Esophagus muscularis mucosa (tissue), 4 donors: ENCODE measurements around the gene TBC1D22A.

ENCODE experiments used
- EP300 ChIP-seq: sonication (generic); formaldehyde crosslinking; IDR thresholded peaks from one replicate; pipeline ENCODE4 v1.6.1; 2017; ENCODE audit warnings: antibody characterized with exemption
- POLR2A ChIP-seq: fragments of 450-650 bp; IDR thresholded peaks from one replicate; pipeline ENCODE4 v1.6.1; 2017; ENCODE audit warnings: antibody characterized with exemption, moderate library complexity, mild to moderate bottlenecking, low read depth
- POLR2AphosphoS5 ChIP-seq, 2 donors: sonication (generic); formaldehyde crosslinking; IDR thresholded peaks; one replicate each; pipeline ENCODE4 v1.6.1; 2017; ENCODE audit warnings: antibody characterized with exemption in 2 of 2
- TF ChIP-seq, protein P1 (sequence below), 3 experiments: fragments of 200-600 bp in 2 of 3; fragments of 450-650 bp in 1 of 3; sonication (generic) in 2 of 3; IDR thresholded peaks; one replicate each; pipeline ENCODE4 v1.5.1; 2017 to 2019; ENCODE audit warnings: antibody characterized with exemption in 3 of 3, mild to moderate bottlenecking in 2 of 3, moderate library complexity in 1 of 3

- TF ChIP-seq, protein P1, sequence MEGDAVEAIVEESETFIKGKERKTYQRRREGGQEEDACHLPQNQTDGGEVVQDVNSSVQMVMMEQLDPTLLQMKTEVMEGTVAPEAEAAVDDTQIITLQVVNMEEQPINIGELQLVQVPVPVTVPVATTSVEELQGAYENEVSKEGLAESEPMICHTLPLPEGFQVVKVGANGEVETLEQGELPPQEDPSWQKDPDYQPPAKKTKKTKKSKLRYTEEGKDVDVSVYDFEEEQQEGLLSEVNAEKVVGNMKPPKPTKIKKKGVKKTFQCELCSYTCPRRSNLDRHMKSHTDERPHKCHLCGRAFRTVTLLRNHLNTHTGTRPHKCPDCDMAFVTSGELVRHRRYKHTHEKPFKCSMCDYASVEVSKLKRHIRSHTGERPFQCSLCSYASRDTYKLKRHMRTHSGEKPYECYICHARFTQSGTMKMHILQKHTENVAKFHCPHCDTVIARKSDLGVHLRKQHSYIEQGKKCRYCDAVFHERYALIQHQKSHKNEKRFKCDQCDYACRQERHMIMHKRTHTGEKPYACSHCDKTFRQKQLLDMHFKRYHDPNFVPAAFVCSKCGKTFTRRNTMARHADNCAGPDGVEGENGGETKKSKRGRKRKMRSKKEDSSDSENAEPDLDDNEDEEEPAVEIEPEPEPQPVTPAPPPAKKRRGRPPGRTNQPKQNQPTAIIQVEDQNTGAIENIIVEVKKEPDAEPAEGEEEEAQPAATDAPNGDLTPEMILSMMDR (IDR thresholded peaks at IDR 0.05) = no peak
- TF ChIP-seq POLR2A (no peak), EP300 (no peak), POLR2AphosphoS5 (IDR thresholded peaks at IDR 0.05) (no peak)
These were observed 185.2 kb downstream of the TBC1D22A start for GRCh38 chr22:46947516-46948257.
